T-helper 2 cell treated with Interferon-gamma antibody and Interleukin-4, amounts not matched to agents 100 ng/mL and 5 ng/mL, for 36 hours (primary cell): ENCODE results near the gene SCGB1A1. TPM values are rescaled to one million over a fixed set of nuclear protein-coding genes. Genes with fewer than 3 reads are reported as not detected.
"Not testable (repeated sequence)": the region's sequence is repeated elsewhere in the genome, so short reads cannot be mapped to it uniquely, and the experiment has no call there.

Source experiments
- intact Hi-C: fragments of 100-400 bp; cut with micrococcal nuclease; formaldehyde crosslinking; loops from one replicate; pipeline ENCODE4 v1.15.1; 2023
- total RNA-seq: library from RNA; stranded (reverse); gene quantifications from 2 replicates; pipeline ENCODE4 v1.2.3, GENCODE V29; 2022

The SCGB1A1 gene
- total RNA-seq, 1 donor from 2014 or later = not detected

DNA sequence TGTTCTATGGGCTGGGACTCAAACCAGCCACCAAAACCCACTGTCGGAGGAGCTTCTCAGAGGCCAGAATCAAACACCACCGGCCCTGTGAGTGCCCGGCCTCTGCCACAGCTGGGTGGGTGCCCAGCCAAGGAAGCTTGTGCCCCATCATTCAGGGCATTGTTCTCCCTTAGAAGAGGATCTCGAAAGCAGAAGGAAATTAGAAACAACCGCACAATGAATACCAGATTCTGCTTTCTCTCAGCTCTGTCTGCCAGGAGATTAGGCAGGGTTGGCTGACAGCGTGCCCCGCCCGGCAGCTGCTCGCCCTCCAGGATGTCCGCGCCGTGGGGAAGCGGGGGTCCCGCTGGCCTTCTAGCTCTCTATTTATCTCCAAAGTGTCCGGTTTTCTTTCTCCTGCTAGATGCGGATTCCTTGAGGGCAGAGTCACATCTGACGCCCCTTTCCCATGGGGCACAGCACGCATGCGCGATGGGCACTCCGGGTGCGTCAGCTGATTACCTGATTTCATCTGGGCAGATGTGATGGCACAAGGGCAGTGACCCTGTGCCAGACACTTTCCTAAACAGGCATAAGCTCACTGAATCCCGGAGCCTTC is 25.5 kb downstream of the SCGB1A1 start:
- intact Hi-C loops = no loop called here

DNA sequence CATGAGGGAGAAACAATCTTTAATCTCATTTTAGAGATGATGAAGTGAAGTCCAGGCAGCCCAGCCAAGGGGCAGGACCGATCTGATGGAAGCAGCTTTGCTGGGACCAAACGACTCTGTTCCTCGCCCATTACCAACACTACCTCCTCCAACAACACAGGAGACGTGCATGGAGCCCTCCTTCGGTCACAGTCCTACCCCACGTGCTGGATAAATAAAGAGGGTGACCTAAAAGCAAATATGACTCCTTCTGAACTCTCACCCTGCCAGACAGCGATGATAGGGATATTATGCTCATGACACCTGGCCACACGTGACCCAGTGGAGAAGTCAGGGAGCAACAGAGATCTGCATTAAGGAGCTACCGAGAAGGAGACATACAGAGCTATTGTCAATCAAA is 26.0 kb downstream of the SCGB1A1 start:
- intact Hi-C loops = no loop called here

DNA sequence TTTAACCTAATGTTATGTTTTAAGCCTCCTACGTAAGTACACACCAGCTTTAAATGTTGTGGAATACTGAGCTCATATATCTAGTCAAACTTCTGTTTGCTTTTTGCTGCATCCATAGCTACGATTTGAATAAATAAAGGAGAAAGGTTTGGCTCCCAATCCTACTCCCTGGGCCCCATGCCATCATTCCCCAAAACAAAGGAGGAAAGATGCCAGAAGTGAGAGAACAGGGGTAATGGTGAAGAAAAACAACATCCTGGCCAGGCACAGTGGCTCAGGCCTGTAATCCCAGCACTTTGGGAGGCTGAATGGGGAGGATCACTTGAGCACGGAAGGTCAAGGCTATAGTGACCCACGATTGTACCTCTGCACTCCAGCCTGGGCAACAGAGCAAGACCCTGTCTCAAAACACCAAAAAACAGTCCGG is 26.5 kb downstream of the SCGB1A1 start:
- intact Hi-C loops = no loop called here

DNA sequence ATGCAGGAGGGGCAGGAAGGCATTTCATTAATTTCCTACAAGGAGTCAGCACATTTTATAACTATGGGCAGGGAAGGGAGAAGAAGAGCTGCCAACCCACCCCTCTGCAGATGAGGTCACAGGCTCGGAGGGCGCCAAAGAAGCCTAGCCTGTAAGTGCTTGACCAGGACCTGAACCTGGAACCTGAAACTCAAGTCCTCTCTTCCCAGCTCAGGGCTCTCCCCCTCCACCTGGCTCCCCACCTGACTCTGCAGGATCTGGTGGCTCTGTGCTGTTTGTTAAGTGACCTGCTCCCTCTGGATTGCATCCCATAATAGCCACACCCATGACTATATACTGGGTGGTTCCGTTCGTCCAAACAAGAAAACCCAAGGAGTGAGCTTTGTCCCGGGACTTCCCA is 27.3 kb downstream of the SCGB1A1 start:
- intact Hi-C loops = no loop called here

DNA sequence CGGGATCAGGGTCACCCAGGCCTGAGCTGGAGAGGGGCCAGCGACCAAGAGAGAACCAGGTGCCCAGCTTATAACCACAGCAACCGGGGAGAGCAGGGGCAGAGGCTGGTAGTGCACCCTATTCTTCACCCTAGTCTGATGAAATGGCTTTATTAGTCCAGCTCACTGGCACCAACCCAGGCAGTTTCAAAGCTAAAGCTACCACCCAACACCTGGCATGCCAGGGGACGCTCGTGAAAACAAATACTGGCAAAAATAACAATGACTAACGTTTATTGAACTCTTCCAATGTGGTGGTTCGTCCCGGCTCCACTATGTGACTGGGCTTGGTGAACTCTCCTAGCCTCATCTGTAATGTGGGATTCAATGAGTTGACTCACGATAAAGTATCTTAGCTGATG is 30.6 kb downstream of the SCGB1A1 start:
- intact Hi-C loops = no loop called here

DNA sequence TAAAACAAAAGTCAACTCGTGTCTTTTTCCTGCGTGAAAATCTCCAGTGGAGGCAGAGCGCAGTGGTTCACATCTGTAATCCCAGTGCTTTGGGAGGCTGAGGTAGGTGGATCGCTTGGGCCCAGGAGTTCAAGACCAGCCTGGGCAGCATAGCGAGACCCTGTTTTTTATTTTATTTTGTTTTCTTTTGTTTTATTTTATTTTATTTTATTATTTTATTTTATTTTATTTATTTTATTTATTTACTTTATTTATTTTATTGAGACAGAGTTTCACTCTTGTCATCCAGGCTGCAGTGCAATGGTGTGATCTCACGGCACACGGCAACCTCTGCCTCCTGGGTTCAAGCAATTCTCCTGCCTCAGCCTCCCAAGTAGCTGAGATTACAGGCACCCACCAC is 31.1 kb downstream of the SCGB1A1 start:
- intact Hi-C loops = not testable (repeated sequence)

DNA sequence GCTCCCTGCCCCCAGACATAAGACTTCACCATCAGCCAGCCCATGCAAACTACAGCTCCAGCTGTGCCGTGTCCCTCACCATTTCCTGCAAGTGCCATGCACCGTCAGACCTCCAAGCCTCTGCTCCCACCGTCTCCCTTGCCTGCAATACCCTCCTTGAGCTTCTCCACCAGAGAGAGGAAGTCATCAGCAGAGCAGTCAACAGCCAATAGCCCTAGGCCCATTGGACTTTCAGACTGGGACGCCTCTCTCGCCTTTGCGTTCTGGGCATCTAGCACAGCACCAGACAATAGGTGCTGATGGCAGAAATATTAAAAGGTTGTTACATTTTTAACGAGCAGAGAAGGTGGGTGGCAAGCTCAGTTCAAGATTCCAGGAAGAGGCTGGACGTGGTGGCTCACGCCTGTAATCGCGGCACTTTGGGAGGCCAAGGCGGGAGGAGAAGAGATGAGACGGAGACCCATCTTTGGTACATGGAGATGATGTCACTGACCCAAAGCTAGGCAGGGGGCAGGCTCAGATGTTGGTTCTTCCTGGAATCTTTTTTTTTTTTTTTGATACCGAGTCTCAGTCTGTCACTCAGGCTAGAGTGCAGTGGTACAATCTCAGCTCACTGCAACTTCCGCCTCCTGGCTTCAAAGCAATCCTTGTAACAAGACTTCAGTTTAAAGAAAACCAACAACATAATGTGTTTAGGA is 31.9 kb downstream of the SCGB1A1 start:
- intact Hi-C loops = no loop called here

DNA sequence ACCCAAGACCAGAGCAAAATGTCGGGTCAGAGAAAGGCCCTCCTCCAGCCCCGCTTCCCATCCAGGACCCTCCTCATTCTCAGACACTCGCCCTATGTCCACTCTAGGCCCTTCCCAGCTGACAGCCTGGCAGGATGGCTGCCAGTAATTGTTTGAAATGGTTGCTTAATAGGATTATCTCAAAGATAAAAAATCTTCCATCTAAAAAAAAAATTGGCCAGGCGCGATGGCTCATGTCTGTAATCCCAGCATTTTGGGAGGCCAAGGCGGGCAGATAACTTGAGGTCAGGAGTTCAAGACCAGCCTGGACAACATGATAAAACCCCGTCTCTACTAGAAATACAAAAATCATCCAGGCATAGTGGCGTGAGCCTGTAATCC is 32.4 kb downstream of the SCGB1A1 start:
- intact Hi-C loops = no loop called here

DNA sequence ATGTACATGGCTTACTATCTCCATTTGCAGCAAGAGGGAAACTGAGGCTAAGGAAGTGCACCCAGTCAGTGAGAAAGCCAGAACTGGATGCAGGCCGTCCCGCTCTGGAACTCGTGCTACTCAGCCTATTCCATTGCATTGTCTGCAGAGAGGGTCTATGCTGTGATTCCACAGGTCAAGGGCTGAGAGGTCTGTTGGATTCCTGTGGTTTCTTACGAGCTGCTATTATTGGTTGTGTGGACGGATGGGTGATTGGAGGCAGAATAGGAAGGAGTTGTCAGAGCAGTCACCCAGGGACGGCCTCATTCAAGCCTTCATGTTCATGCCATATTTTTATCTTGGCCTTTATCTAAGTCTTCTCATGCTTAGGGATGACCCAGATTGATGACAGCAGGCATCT is 33.4 kb downstream of the SCGB1A1 start:
- intact Hi-C loops = no loop called here

DNA sequence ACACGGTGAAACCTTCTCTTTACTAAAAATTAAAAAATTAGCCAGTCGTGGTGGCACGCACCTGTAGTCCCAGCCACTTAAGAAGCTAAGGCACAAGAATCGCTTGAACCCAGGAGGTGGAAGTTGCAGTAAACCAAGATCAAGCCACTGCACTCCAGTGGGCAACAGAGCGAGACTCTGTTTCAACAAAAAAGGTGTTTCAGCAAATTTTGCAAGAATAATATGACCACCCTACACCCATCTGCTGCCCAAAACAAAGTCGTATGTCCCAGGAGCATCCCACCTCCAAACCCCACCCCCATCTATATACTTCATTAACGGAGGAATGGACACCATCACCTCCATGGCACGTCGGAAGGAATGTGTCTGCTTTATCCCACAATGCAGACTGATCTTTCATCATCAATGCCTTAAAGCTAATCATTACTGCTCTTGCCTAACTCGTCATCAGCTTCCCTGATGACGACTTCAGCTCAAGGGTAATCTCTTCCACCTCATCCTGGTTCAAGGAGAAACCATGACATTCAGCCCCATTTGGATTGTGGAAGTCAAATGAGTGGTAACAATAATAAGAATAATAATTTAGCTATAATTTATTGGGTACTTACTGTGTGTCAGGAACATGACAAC is 34.1 kb downstream of the SCGB1A1 start:
- intact Hi-C loops = no loop called here

DNA sequence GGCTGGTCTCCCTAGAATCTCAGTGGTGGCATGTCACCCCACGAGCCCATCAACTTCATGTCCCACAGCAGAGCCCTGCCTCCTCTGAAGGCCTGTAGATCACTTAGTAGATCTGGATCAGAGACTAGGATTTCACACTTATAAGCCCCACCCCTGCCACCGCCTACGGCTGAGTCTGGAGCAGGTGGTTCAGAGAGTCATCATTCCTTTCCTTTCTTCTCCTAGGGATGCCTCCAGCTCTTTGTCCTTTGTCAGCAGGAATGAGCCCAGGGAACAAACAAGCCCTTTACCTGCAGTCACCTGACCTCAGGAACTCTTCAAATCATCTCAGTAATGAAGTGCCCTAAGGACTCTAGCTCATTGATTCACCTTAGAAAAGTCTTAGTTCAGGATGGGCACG is 37.8 kb downstream of the SCGB1A1 start:
- intact Hi-C loops = no loop called here

DNA sequence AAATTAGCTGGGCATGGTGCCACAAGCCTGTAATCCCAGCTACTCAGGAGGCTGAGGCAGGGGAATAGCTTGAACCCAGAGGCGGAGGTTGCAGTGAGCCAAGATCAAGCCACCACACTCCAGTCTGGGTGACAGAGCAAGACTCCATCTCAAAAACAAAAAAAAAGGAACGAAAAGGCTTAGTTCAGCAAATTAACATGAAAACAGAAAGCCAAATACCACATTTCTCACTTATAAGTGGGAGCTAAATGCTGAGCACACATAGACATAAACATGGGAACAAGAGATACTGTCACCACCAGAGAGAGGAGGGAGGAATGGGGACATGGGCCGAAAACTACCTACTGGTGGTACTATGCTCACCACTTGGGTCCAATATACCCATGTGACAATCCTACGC is 38.6 kb downstream of the SCGB1A1 start:
- intact Hi-C loops = no loop called here

DNA sequence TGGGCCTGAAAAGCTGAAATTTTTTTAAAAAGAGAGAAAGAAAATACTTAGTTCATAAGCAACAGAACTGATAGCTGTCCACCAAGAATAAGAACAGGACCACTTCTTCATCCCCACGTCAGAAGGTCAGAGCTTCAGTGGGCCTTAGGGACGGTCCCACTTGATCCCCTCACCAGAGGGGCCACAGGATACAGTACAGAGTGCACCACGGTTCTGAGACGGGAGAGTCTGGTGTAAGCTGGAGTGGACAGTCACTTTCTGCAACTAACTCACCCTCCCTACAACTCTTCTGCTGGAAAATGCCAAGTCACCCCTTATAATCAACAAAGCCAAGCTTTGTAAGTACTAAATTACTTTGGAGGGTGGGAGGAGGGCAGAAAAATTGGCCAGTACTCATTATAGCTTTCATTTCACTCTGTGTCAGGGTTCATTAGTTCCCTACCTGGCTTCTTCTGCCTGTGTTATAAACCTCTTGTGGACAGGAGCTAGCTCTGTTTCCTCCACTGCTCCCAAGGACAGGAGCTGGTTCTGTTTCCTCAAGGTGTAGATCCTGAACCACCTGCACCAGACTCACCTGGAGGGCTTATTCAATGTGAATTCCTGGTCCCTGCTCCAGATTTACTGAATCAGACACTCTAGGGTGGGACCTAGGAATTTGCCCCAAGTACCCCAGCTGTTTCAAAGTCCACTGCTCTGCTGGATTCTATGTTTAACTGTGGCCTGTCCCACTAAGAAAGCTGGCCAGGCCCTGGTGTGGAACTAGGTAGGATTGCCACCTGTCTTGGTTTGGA is 39.6 kb downstream of the SCGB1A1 start:
- intact Hi-C loops = no loop called here

DNA sequence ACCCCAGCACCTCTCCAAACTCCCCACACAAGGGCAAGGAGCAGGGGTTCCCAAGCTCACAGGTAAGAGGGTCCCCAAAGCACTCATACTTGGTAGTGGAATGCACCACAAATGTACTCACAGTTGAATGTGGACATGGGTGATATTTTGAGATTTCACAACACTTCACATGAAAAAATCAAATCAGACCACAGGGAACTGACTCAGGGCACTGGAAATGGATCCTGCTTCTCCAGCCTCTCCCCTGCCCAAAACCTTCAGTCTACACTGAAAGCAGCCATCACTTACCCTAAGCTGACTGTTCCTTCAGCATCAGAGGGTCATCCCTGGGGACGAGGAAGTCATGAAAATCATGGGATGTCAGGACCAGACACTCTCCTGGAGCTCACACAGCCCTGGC is 40.2 kb downstream of the SCGB1A1 start:
- intact Hi-C loops = no loop called here

DNA sequence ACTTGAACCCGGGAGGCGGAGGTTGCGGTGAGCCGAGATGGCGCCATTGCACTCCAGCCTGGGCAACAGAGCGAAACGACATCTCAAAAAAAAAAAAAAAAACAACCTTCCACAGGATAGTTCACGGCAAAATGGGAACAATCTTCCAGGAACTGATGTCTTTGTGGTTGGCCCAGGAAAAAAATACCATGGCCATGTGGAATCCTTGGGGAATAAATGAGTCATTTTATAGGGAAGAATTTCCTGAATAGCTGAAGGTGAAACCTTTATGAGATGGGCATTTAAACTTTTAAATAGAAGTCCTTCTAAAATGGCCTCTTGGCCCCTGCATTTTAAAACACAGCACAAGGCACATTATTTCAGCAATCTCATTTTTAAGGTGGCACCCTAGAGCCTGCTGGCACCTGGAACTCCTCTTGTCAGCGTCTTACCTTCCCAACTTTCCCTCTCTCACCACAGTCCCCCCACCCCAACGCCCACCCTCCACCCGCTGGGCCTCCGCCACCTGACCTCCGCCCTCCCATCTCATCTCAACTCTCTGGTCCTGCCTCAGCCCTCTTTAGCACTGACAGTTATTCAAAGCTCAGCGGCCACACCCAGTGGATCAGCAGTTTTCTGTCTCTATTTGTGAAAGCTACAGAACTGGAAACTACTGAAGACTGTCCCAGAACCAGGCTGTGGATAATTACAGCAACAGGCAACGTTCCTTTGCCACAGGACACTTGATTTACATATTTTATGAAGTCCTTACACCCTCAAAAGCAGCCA is 43.1 kb downstream of the SCGB1A1 start:
- intact Hi-C loops = no loop called here

DNA sequence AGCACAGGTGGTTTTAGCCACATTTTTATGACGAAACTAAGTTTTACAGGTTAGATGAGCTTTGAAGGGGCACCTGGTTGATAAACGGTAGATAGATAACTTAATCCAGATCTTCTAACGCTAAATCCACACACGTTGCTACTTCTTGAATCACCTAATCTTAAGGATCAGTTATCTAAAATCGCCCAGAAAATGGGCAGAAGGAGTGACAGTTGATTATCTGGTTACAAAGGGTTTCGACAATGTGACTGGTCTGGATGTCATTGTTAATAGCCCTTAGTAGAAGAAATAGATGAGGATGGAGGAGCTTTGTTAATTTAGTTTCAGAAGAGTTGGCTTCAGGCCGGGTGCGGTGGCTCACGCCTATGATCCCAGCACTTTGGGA is 43.7 kb downstream of the SCGB1A1 start:
- intact Hi-C loops = no loop called here

DNA sequence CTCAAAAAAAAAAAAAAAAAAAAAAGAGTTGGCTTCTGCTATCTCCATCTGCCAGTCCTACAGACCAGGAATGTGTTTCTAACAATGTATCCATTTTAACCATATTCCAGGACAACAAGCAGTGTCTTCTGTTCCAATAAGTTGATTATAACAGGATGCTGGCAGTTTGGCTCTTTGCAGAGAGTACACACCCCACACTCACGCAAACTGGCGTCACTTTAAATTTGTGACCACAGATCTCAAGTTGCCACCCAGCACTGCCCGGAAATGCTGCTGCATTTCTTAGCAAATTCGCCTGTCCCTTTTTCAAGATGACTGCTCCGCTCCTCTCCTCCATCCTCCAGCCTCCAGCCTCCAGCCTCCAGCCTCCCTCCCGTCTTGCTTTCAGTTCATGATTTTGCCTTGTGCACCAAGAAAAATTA is 44.3 kb downstream of the SCGB1A1 start:
- intact Hi-C loops = no loop called here

DNA sequence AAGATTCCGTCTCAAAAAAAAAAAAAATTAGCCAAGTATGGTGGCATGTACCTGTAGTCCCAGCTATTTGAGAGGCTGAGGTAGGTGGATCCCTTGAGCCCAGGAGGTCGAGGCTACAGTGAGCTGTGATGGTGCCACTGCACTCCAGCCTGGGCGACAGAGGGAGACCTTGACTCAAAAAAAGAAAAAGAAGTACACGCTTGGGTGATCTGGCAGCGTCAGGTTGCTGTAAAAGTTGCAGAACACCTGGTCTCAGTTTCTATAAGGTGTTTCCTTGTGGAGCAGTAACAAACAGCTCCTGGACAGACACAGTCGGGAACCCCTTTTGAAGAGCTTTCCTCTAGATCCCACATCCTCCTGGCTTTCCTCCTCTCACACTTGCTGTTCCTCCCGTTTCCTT is 45.8 kb downstream of the SCGB1A1 start:
- intact Hi-C loops = no loop called here

DNA sequence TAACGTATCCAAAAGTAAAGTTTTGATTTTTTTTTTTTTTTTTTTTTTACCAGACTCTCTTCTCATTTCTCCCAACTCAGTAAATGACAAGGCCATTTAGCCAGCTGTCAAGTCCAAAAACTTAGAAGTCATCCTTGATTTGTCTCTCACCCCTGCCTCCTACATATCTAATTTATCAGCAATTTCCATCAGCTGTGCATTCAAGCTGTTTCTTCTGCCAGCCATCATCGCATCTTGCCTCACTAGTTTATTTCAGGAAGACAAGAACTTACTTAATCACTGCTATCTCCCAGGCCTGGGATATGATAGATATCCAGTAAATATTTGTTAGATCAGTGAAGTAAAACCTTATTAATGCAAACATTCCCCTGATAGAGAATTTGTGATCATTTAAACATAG is 47.6 kb downstream of the SCGB1A1 start:
- intact Hi-C loops = no loop called here

DNA sequence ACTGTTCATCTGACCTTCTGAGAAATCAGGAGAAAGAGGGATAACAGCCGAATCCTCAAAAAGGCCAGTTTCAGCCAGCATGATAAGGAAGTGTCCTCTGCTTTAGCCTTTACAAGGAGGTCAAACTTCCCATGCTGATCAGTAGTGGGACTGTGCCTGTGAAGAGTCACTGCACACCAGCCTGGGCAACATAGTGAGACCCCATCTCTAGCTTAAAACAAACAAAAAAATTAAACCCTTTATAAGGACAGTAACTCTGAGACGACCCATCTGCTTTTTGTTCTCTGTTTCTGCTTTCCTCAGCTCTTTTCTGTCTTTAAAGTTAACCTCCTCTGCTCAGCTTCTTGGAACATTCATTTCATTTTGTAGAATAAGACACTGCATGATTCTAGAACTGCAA is 49.7 kb downstream of the SCGB1A1 start:
- intact Hi-C loops = no loop called here

DNA sequence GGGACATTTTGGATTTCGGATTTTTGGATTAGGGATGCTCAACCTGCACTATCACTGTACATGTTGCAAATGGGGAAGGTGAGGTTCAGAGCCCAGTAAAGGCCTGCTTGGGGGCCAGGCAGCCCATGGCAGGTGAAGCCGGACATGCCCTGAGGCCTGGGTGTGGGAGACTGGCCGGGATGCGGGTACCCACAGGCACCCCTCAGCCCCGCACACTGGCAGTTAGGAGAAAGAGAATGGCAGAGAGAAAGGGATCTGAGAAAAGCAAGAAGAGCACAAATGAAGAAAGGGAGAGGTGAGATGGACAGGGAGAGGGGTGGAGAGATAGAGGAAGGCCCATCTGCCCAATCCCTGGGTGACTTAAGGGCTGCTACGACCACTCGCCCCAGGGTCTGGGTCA is 52.8 kb downstream of the SCGB1A1 start:
- intact Hi-C loops = no loop called here
